ENCODE data around the gene LARP4.

- TF ChIP-seq CTCF (IDR thresholded peaks at IDR 0.05): no peak
- no peak for TF ChIP-seq POLR2A (IDR thresholded peaks at IDR 0.05)
- TF ChIP-seq POLR2AphosphoS5 (IDR thresholded peaks at IDR 0.05): no peak
Measured at GRCh38 chr12:50403001-50403440, 2.3 kb downstream of the LARP4 start.

All from gastroesophageal sphincter (tissue), 3 donors.